OCI-LY7 (cell line): ENCODE measurements around the gene PTRH1. TPM values are rescaled to one million over a fixed set of nuclear protein-coding genes. Genes with fewer than 3 reads are reported as not detected.

Experiments
- BruUV-seq: library from RNA; stranded (reverse); fragments of 400-500 nt; replicated peaks from 2 replicates; lab custom pipeline; 2021; lab: Mats Ljungman, UMichigan
- CTCF ChIA-PET: fragments of 300-600 bp; sonication (Branson Sonifier 250); formaldehyde crosslinking; loops from one replicate; lab custom pipeline; 2022; ENCODE audit warnings: antibody characterized with exemption; ENCODE audit not compliant: unreplicated experiment; lab: Charles Lee
- POLR2A ChIA-PET: fragments of 300-600 bp; sonication (Branson Sonifier 250); formaldehyde crosslinking; loops from one replicate; lab custom pipeline; 2022; ENCODE audit warnings: antibody characterized with exemption; lab: Charles Lee
- DNase-seq: peaks from one replicate; pipeline ENCODE4 v3.0.0-alpha.2; 2015; ENCODE audit warnings: low spot score
- H2AFZ ChIP-seq: fragments of 200-600 bp; sonication (generic), shearing (Covaris generic); 2 replicates; pipeline ENCODE4 v1.6.1; 2014; ENCODE audit warnings: mild to moderate bottlenecking, antibody characterized with exemption, low read length, moderate library complexity
- H3K27ac ChIP-seq: fragments of 200-600 bp; sonication (generic); 2 replicates; pipeline ENCODE4 v1.5.1; 2014; ENCODE audit warnings: mixed run types, low read depth, mild to moderate bottlenecking, moderate library complexity, low read length, inconsistent platforms; ENCODE audit not compliant: poor library complexity, severe bottlenecking
- H3K36me3 ChIP-seq: fragments of 200-600 bp; sonication (generic); 2 replicates; pipeline ENCODE4 v1.6.1; 2014; ENCODE audit warnings: mild to moderate bottlenecking, antibody characterized with exemption, low read length, moderate library complexity, mixed read lengths; ENCODE audit not compliant: insufficient read depth
- H3K4me1 ChIP-seq: fragments of 200-600 bp; sonication (generic); 2 replicates; pipeline ENCODE4 v1.5.1; 2014; ENCODE audit warnings: mild to moderate bottlenecking, low read length; ENCODE audit not compliant: insufficient read depth, poor library complexity, severe bottlenecking
- H3K4me2 ChIP-seq: fragments of 200-600 bp; sonication (generic); 2 replicates; pipeline ENCODE4 v1.6.1; 2014; ENCODE audit warnings: mild to moderate bottlenecking, low read length
- H3K4me3 ChIP-seq: fragments of 200-600 bp; sonication (generic); 2 replicates; pipeline ENCODE4 v1.5.1; 2014; ENCODE audit warnings: mild to moderate bottlenecking, low read depth, low read length; ENCODE audit not compliant: poor library complexity, severe bottlenecking
- H3K79me2 ChIP-seq: fragments of 200-600 bp; sonication (generic); 2 replicates; pipeline ENCODE4 v1.6.1; 2016; ENCODE audit warnings: low read depth, mild to moderate bottlenecking, low read length, moderate library complexity, mixed read lengths; ENCODE audit not compliant: insufficient read depth
- H3K9me2 ChIP-seq: fragments of 200-600 bp; sonication (generic); 2 replicates; pipeline ENCODE4 v1.6.1; 2016; ENCODE audit warnings: mild to moderate bottlenecking, low read length, mixed read lengths; ENCODE audit not compliant: insufficient read depth
- H3K9me3 ChIP-seq: fragments of 200-600 bp; sonication (generic); 2 replicates; pipeline ENCODE4 v1.6.1; 2014; ENCODE audit warnings: mild to moderate bottlenecking, mixed run types, low read length, mixed read lengths
- H4K20me1 ChIP-seq: fragments of 200-600 bp; sonication (generic); 2 replicates; pipeline ENCODE4 v1.6.1; 2014; ENCODE audit warnings: mild to moderate bottlenecking, antibody characterized with exemption, low read length, moderate library complexity, mixed read lengths; ENCODE audit not compliant: insufficient read depth
- EZH2phosphoT487 ChIP-seq: fragments of 200-600 bp; sonication (generic); IDR thresholded peaks from 2 replicates; pipeline ENCODE4 v1.6.1; 2018; ENCODE audit warnings: low read depth, borderline replicate concordance, mild to moderate bottlenecking, mixed run types, antibody characterized with exemption, low read length, moderate library complexity, mixed read lengths
- intact Hi-C: fragments of 100-400 bp; cut with micrococcal nuclease; formaldehyde crosslinking; loops from one replicate; pipeline ENCODE4 v1.10.0; 2022; ENCODE audit not compliant: unreplicated experiment
- total RNA-seq, 2 experiments: library from RNA; depleted of rRNA in 1 of 2; stranded (reverse); fragments of >200 nt in 1 of 2; shearing (Covaris generic) in 1 of 2; gene quantifications; 2 replicates each; pipeline ENCODE4 v1.2.3, GENCODE V29; 2014 to 2022
- TF ChIP-seq, protein P1 (sequence below): fragments of 200-600 bp; sonication (generic); conservative IDR thresholded peaks from 2 replicates; pipeline ENCODE4 v1.5.1; 2014; ENCODE audit warnings: mild to moderate bottlenecking, antibody characterized with exemption, low read length, moderate library complexity, mixed read lengths

Gene PTRH1
- total RNA-seq, 2 experiments from 2014 or later = 8.9 to 11.1 TPM

DNA sequence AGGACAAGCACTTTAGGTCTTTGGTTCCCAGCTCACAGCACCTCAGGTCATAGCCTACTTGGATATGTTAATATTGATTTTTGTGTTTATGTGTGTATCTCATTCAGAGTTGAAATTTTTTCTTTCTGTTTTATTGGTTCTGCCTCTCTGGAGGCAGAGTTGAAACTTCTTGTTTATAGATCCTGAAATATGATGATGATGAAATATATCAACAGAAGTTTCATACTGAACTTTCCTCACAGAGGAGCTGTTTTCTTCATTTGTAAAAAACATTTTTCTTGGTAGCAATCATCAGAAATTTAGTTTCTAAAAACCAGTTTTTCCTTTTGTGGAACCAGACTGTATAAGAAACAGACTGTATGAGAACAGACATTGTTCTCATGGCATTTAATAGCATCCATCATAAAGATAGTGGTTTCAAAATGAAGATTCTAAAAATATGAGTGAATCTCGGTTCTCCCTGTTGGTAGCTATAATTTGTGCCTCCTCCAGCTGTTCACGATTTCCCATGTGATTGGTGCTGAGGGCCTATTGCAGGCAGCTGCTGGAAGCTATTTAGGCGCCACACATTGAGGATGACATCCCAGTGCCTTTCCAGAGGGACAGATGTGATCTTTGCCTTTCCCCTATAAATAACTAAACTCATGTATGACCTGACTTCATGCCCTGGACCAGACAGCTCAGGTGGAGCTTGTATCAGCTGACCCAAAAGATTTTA, 48.2 kb downstream of the PTRH1 start:
- H3K79me2 ChIP-seq = no peaks in the 10 kb centered on the region
- ChIA-PET POLR2A (interaction anchor here (0.5 to 1.3 kb wide), 3 partner anchors 14 to 68 kb away, joined by 3 to 5 read pairs (median 4); no protein-coding TSS in a partner anchor), CTCF (no interaction called here)
- no peaks in the 10 kb centered on the region for H4K20me1 ChIP-seq
- H3K9me2 ChIP-seq = no peaks in the 10 kb centered on the region
- H3K27ac ChIP-seq = no peak overlapping the region
- no peaks in the 10 kb centered on the region for H3K4me1 ChIP-seq
- H3K9me3 ChIP-seq = no peaks in the 10 kb centered on the region
- no peak overlapping the region for H2AFZ ChIP-seq
- H3K4me3 ChIP-seq = no peak overlapping the region
- intact Hi-C loops = no loop called here
- no peak for DNase-seq
- H3K36me3 ChIP-seq = no peaks in the 10 kb centered on the region
- H3K4me2 ChIP-seq = no peak overlapping the region
- TF ChIP-seq, protein P1, sequence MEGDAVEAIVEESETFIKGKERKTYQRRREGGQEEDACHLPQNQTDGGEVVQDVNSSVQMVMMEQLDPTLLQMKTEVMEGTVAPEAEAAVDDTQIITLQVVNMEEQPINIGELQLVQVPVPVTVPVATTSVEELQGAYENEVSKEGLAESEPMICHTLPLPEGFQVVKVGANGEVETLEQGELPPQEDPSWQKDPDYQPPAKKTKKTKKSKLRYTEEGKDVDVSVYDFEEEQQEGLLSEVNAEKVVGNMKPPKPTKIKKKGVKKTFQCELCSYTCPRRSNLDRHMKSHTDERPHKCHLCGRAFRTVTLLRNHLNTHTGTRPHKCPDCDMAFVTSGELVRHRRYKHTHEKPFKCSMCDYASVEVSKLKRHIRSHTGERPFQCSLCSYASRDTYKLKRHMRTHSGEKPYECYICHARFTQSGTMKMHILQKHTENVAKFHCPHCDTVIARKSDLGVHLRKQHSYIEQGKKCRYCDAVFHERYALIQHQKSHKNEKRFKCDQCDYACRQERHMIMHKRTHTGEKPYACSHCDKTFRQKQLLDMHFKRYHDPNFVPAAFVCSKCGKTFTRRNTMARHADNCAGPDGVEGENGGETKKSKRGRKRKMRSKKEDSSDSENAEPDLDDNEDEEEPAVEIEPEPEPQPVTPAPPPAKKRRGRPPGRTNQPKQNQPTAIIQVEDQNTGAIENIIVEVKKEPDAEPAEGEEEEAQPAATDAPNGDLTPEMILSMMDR = no peak
- no peak for TF ChIP-seq EZH2phosphoT487
- BruUV-seq = no TSS peak

DNA sequence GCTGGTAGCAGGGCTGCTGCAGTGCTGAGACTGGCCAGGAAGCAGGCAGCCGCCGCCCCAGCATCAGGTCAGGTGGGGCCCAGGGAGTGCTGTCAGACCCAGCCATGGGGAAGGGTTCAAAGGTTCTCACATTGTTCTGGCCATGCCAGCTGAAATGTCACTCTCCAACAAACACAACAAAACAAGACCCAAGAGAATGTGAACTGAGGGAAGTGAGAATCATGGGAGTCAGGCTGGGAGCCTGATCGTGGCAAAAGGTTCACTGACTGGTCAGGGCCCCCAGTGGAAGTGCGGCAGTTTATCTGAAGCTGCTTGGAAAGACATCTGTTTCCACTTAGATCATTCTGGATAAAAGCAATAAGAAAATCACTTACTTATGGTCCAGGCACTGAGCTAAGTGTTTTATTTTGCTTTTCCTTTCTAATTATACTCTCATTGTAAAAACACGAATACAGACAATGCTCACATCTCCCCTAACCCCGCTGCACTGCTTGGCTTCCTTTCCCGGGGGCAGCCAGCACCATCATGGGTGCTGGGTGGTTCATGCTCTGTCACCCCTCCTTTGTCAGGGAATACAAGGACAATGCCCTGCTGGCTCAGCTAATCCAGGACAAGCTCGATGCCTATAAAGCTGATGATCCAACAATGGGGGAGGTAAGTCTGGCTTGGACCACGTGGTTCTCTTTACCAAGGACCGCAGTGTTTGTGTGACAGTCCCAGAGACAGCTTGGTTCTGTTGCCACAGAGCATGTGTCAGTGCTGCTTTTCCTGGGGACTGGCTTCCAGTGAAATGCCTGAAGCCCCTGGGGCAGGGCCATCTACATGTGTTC, 50.6 kb downstream of the PTRH1 start:
- DNase-seq = no peak
- intact Hi-C loops = no loop called here
- Histone ChIP-seq H3K79me2 (no peaks in the 10 kb centered on the region), H3K9me2 (no peaks in the 10 kb centered on the region), H2AFZ (no peak overlapping the region), H3K4me1 (no peaks in the 10 kb centered on the region), H3K9me3 (no peaks in the 10 kb centered on the region), H3K27ac (no peak overlapping the region), H3K36me3 (no peaks in the 10 kb centered on the region), H3K4me3 (no peak overlapping the region), H4K20me1 (no peaks in the 10 kb centered on the region), H3K4me2 (no peak overlapping the region)
- ChIA-PET POLR2A (no interaction called here), CTCF (no interaction called here)
- no TSS peak for BruUV-seq
- TF ChIP-seq, protein P1 = no peak
- TF ChIP-seq EZH2phosphoT487 = no peak
